Renal cortex interstitium (tissue), 11 donors: ENCODE results near the gene RASD2. TPM values are rescaled to one million over a fixed set of nuclear protein-coding genes. Genes with fewer than 3 reads are reported as not detected.

Experiments used
- DNase-seq, 11 donors: peaks; one replicate each; pipeline ENCODE4 v3.0.0-alpha.2; 2013; ENCODE audit warnings: low read depth in 9 of 11, low spot score in 4 of 11; ENCODE audit errors: extremely low read depth in 1 of 11
- polyA plus RNA-seq, 3 donors: library from polyadenylated mRNA; unstranded; fragments of 120-200 nt; gene quantifications; one replicate each; pipeline ENCODE4 v1.2.1, GENCODE V29; 2013; ENCODE audit not compliant: insufficient read length in 3 of 3

RASD2 gene
- polyA plus RNA-seq, 3 donors = 2.1 to 2.2 (median 2.1) TPM

DNA sequence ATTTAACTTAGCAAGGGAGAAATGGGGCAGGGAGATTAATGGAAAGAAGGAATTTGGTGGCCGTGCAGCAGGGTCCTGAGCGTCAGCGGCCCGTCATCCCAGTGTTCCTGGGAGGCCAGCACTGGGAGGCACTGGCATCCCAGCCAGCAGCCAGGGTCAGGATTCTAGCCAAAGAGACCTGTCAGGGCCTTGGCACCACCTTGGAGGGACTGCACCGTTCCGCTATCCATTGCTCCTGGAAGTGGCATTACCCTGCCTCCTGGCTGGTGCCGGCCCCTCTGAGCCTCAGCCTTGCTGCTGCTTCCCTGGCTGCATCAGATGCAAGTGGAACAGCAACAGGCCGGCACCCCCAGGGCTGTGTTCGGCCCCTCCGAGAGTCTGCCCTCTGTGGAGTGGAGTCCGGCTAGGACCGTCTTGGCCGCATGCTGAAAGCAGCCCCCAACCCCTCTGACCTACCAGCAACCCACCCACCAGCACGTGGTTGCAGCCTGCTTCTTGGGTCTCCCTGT lies 30.1 kb downstream of the RASD2 start:
- no peak for DNase-seq

DNA sequence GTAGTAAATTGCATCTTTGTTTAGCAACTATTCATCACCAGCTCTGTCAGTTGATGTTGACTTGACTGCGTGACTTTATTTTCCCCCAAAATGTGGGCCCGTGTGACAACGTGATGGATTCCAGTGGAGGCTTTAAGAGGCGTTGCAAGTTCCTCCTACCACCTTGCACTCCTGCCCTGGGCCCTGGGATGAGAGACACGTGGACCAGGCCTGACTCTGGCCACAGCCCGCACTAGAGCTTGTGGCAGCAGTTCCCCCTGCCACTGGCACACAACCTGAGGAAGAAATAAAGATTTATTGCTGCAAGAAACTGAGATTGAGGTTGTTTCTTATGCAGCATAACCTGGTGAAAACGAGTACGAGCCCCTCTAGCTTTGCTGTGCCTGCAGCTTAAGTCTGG lies 31.9 kb downstream of the RASD2 start:
- no peak for DNase-seq

DNA sequence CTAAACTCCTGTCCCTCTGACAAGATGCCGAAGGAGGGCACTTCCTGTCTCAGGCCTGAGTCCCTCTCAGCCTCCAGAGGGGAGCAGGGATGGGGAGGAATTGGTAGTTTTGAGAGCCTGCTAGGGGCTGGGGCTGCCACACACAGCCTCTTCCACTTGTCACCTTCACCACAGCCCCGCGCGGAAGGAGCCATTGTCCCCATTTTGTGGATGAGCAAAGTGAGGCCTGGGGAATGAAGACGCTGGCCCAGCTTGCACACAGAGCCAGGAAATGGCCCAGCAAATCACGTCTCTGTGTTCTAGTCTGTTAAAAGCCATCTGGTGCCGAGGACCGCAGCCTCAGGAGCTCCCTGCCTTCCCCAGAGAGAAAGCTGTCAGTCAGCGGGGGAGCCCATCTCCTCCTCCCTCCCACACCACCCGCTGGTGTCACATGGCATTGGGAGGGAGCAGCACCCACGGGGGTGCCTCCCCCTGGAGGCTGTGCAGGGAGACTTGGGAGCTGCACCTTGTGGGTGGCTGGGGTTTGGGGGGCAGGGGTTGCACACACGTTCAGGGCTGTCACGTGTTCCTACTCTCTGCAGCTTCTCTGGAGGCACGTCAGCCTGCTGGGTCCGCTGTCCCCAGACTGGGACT lies 34.6 kb downstream of the RASD2 start:
- no peak for DNase-seq

DNA sequence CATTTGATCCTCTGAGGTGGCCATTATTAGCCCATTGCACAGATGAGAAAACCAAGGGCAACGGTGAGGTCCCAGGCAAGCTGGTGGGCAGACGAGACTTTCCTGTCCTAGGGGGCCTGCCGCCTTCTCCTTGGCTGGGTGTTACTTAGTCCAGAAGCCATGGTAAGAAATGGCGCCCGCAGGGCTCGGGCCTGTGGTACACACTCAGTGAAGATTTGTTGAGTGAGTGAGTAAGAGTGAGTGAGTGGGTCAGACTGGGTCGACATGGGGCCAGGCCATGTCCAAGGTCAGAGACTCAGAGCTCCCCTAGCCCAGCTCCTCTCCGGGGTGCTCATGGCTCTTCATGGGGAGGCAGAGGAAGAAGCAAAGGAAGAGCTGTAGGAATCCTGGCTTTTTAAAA lies 36.0 kb downstream of the RASD2 start:
- DNase-seq = no peak

DNA sequence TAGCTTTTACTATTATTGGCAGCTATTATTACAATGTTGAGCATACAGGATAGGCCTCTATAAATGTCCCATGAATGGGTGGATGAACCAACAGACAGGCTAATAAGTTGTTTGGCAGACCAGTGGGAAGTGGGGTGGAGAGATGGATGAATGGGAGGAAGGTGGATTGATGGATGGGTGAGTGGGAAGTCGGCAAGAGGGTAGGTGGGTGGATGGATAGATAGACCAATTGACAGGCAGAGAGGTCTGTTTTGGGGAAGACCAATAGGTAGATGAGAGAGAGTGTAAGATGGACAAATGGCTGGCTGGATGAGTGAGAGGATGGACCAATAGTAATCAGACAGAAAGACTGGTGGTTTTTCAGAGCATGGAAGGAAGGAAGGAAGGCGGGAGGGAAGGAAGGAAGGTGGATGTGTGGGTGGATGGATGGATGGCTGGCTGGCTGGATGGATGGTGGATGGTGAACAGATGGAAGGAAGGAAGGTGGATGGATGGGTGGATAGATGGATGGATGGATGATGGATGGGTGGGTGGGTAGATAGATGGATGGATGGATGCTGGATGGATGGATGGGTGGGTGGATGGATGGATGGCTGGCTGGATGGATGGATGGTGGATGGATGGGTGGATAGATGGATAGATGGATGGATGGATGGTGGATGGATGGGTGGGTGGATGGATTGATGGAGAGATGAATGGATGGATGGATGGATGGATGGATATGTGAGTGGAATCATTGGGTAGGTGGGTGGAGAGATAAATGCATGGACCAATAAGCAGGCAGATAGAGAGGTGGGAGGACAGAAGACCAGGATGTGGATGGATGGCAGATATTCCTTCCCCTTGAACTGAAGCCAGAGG lies 37.4 kb downstream of the RASD2 start:
- DNase-seq = no peak

DNA sequence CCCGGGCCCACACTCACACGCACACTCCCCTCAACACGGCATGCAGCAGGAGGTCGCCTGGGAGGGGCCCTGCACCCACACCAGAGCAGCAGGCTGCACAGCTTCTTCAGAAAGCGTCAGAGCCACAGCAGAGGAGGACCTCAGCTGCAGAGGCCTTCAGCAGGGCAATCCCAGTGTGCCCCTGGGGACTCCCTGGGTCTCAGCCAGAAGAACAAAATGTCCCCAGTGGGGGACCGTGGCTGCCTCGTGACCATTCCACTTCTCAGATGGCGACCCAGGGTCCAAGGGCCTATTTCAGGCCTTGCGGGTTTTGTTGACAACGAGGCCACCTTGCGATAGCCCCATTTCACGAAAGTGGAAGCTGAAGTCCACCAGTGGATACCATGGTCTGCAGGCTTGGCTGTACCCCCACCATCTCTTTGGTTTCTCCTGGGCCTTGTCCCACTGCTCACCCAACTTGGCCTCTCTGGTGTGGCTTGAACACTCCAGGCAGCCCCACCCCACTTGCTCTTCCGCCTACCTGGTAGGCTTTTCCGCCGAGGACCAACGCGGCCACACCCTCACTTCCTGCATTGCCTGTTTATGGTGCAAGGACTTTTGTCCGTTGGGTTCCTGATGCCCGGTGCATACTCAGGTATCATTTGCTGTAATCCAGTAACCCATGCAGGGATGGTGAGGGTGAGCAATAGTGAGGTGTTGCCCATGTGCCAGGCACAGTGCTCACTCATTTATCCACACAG lies 38.4 kb downstream of the RASD2 start:
- no peak for DNase-seq

DNA sequence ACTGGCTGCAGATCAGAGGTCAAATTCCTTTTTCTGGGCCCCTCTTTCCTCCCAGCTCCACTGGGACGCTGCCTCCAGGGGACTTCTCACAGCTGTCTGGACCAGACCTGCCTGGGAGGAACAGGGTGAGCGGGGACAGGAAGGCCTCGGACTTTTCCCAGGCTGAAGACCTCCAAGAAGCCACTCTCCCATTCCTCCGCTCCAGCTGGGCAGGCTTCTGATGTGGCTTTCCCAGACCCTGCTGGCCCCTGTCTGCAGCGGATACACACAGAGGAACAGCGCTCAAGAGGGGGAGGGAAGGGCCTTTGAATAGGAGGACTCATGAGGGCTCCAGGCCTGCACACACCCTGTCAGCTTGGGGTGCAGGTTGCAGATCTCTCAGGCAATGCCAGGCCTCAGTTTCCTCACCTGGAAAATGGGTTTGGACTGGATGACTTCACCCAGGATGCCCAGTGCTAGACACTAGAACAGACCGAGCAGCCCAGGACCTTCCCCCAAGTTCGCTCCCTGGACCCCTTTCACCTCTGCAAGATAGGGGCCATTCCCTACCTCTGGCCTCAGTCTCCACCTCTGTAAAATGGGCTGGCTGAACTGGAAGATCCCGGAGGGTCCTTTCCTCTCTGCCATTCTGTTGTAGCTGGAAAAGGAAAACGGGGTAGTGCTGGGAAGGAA lies 39.9 kb downstream of the RASD2 start:
- DNase-seq = no peak

DNA sequence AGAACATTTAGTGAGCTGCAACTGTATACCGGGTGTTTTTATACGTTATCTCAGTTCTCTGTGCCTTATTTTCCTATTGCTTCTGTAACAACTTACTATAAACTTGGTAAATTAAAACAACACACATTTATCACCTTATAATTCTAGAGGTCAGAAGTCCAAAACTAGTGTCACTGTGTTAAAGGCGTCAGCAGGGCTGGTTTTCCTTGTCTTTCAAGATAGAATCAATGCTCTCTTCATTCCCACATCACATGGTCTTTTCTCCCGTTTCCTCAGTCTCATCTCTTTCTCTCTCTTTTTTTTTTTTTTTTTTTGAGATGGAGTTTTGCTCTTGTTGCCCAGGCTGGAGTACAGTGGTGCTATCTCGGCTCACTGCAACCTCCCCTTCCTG lies 40.4 kb downstream of the RASD2 start:
- DNase-seq = no peak

DNA sequence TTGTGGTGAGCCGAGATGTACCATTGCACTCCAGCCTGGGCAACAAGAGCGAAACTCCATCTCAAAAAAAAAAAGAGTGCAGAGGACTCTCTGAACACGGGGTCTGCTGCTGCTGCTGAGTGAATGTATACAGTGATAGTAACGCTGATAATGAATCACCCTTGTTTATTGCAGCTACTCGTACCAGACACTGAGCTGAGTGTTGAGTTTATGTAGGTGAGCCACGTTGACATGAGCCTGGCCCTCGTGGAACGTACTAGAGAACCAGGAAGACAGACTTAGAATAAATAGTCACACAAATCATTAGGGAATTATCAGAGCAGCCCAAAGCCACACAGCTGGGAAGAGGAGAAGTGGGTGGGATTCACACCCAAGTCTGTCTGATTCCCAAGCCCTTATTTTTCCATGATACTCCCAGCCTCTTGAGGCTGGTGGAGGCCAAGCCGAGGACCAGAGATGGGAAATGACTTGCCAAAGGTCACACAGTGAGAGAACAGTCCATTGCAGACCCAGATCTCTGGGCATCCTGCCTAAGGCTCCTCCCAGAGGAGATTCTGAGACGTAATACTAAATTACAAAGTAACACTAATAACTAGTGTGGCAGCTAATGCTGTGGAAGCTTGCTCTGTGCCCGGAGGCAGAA lies 41.7 kb downstream of the RASD2 start:
- DNase-seq = no peak

DNA sequence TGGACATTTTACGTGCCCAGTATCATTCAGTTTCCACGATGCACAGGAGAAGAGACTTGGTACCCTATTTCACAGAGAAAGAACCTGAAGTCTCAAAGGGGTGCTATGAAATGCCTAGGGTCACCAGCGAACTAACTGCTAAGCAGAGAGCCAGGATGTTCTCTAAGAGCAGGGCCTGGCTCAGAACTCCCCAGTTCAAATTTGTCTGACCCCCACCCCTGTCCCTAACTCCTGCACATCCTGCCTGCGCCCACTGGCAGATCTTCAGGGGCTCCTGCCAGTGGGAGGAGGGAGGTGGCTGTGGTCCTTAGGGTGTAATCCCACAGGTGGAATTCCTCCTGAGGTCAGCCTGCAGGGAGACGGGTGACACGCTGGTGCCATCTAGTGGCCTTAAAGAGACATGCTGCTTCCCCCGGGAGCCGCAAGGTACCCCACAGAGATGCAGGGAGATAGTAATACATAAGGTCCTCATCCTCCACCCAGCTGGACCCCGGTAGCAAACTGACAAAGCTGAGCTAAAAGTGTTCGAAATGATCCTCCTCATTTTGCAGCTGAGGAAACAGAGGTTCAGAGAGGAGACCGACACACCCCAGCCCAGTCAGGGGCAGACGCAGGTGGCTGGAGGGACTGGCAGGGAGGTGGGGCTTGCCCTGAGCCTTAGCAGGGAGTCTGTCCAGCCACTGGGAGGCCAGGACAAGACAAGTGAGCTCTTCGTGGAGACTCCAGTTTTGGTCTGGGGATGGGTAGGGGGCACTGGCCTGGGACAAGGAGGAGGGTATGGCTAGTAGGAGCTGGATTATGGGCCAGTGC lies 42.4 kb downstream of the RASD2 start:
- DNase-seq = peak in 9 of 11 donors; percentile 35 to 57 (median 49)

DNA sequence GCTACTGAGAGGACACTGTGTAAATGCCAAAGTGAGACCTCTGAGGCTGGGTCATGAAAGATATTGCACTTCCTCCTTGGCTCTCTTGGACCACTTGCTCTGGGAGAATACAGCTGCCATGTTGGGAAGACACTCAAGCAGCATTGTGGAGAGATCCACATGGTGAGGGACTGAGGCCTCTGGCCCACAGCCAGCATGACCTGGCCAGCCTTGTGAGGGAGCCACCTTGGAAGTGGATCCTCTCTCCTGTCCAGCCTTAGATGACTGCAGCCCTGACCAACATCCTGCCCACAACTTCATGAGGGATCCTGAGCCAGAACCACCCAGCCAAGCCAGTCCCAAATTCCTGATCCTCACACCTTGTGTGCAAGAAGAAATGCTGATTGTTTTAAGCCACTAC lies 46.1 kb downstream of the RASD2 start:
- DNase-seq = no peak

DNA sequence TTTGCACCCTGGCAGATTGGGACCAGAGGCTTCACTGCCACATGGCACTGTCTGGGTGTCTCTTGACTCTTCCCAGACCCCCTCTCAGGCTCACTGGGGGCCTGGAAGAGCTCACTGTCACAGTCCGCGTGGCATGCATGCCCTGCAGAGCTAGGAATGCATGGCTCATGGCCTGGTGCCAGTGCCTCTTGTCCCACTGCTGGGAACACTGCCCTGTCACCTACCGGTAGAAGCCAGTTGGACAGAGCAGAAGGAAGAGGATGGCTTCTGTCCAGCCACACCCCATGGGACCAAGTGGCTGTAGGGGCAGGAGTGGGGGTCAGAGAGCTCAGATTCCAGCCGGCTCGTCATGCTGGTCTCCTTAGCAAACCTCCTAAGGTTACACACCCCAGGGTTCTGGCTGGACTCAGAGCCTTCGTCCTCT lies 46.8 kb downstream of the RASD2 start:
- peak in 1 of 11 donors; percentile 26 for DNase-seq

DNA sequence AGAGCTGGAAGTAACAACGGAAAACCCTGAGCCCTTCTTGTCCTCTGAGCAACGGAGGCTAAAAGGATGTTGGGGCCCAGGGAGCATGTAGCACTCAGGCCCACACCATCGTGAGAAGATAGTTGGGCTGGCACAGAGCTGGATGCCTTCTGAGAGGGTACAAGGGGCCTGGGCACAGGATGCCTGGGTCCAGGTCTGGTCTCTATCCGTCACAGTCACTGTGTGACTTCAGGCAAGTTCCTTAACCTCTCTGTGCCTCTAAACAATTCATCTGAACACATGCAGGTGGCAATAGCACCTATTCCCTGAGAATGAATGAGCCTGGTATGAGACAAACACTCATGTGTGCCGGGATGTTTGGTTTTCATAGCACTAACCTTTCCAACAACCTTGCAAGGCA lies 47.3 kb downstream of the RASD2 start:
- DNase-seq = no peak

DNA sequence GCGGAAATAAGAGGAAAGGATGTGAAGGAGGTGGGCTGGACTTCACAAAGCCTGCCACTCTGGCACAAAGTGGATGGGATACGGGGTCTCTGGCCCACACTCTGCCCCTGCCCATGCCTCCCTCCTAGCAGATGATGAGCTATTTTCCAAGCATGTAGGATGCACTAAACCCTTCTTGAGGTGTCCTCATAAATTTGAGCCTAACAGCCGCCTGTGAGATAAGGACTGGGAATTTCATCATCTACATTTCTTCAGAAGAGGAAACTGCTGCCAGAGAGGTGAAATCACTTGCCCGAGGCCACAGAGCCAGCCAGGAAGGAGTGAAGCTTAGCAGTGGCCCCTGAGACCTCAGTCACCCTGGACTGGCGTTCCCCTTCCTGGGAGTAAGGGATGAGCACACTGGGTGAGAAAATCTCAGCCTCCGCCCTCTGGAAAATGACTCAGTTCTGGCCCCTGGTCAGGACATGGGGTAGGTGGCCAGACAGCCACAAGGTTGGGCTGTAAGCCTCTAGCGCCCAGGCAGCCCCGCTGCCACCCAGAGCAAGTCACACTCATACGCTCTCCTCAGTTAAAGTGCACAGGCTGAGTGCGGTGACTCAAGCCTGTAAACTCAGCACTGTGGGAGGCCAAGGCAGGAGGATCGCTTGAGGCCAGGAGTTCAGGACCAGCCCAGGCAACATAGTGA lies 48.6 kb downstream of the RASD2 start:
- no peak for DNase-seq

DNA sequence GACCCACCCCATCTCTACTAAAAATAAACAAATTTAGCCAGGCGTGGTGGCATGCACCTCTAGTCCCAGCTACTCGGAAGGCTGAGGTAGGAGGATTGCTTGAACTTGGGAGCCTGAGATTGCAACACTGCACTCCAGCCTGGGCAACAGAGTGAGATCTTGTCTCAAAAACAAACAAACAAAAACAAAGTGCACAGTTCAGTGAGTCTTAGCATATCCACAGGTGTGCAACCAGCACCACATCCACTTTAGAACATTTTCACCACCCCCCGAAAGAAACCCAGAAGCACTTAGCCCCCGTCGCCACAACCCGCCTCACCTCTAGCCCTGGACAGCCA lies 49.1 kb downstream of the RASD2 start:
- DNase-seq = no peak

DNA sequence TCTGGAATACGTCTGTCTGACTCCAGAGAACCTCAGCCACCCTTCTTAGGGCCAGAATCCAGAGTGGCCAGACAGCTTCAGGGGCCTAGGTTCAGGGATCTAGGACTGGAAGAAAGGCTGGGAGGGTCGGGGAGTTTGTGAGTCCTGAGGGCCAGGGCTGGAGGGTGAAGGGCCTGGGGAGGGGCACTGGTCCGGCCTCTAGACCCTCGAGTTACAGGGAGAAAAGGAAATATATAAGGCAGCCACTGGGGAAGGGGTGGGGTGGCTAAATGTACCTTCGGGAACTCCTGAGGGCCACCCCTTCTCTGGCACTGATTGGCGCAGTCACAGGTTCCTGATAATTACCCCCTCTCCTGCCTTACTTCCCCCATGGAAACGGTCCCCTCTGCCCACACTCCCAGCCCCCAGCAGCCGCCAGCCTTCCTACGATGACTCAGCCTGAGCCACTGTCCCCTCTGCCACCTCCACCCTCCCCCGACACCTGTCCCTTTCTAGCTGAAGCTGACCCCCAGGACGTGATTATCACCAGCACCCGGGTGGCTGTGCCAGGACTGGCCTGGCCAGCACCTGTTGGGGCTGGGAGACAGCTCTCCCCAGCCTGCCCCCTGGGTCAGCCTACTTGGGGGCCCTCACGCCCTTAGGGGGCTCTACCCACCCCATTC lies 50.1 kb downstream of the RASD2 start:
- no peak for DNase-seq
